HepG2 (cell line): ENCODE results near the gene ANKS3. TPM values are rescaled to one million over a fixed set of nuclear protein-coding genes. Genes with fewer than 3 reads are reported as not detected.
A peak's percentile ranks its signal among the peaks of the same experiment; 100 is the strongest.

Source experiments
- CEBPB ChIP-seq: IDR thresholded peaks from 2 replicates; pipeline ENCODE4 v1.6.1; 2011; ENCODE audit warnings: low read depth, low read length, improper control_type of control experiment, borderline replicate concordance
- GATA4 ChIP-seq: sonication (generic); IDR thresholded peaks from 2 replicates; pipeline ENCODE4 v1.6.1; 2016; ENCODE audit warnings: antibody characterized with exemption, low read depth, borderline replicate concordance
- MEIS2 ChIP-seq: sonication (generic); formaldehyde crosslinking; IDR thresholded peaks from 2 replicates; pipeline ENCODE4 v1.9.0; 2021; ENCODE audit warnings: mild to moderate bottlenecking, missing genetic modification reagents
- MXD4 ChIP-seq: IDR thresholded peaks from 2 replicates; pipeline ENCODE4 v1.6.1; 2016; ENCODE audit warnings: mild to moderate bottlenecking, missing biosample characterization, missing genetic modification reagents
- NFRKB ChIP-seq: fragments of 450-650 bp; IDR thresholded peaks from 2 replicates; pipeline ENCODE4 v1.6.1; 2017
- NONO ChIP-seq, 2 experiments: fragments of 450-650 bp in 1 of 2; sonication (generic) in 1 of 2; formaldehyde crosslinking in 1 of 2; IDR thresholded peaks in 1 of 2; conservative IDR thresholded peaks in 1 of 2; 2 replicates each; pipeline versions ENCODE4 v1.6.1 to v1.8.0; 2017 to 2022; ENCODE audit warnings: mild to moderate bottlenecking in 1 of 2, missing genetic modification reagents in 1 of 2, moderate library complexity in 1 of 2
- NRL ChIP-seq: sonication (generic); formaldehyde crosslinking; IDR thresholded peaks from 2 replicates; pipeline ENCODE4 v1.5.0; 2020; ENCODE audit warnings: missing genetic modification reagents, mild to moderate bottlenecking, moderate library complexity, borderline replicate concordance
- PCBP2 ChIP-seq: fragments of 200-400 bp; formaldehyde crosslinking; optimal IDR thresholded peaks from 2 replicates; pipeline ENCODE3; 2018; ENCODE audit warnings: low read length, low read depth; ENCODE audit not compliant: poor library complexity, severe bottlenecking
- RBM39 ChIP-seq: fragments of 200-400 bp; formaldehyde crosslinking; IDR thresholded peaks from one replicate; pipeline ENCODE4 v1.6.1; 2018; ENCODE audit warnings: antibody characterized with exemption, mild to moderate bottlenecking, low read depth, low read length; ENCODE audit not compliant: poor library complexity, severe bottlenecking
- RNF2 ChIP-seq: fragments of 450-650 bp; conservative IDR thresholded peaks from 2 replicates; pipeline ENCODE4 v1.6.1; 2016; ENCODE audit warnings: low read depth
- ZNF615 ChIP-seq: sonication (generic); formaldehyde crosslinking; IDR thresholded peaks from 2 replicates; pipeline ENCODE4 v1.5.0; 2020; ENCODE audit warnings: mild to moderate bottlenecking, missing genetic modification reagents, borderline replicate concordance
- ZNF670 ChIP-seq: sonication (generic); formaldehyde crosslinking; IDR thresholded peaks from 2 replicates; pipeline ENCODE4 v1.8.0; 2022; ENCODE audit warnings: mild to moderate bottlenecking, missing genetic modification reagents, borderline replicate concordance
- ZNF709 ChIP-seq: sonication (generic); formaldehyde crosslinking; IDR thresholded peaks from 2 replicates; pipeline ENCODE4 v1.5.0; 2020; ENCODE audit warnings: mild to moderate bottlenecking, missing genetic modification reagents
- ZNF782 ChIP-seq: sonication (generic); formaldehyde crosslinking; IDR thresholded peaks from 2 replicates; pipeline ENCODE4 v1.4.0; 2020; ENCODE audit warnings: missing genetic modification reagents, mild to moderate bottlenecking, borderline replicate concordance
- polyA plus RNA-seq, 8 experiments: library from polyadenylated mRNA; depleted of rRNA in 3 of 8; stranded (reverse) in 7 of 8; unstranded in 1 of 8; fragments of >200 nt; fragmentation: Illumina TruSeq in 4 of 8; extraction: Trizol in 4 of 8; gene quantifications; 2 replicates each; pipeline versions ENCODE4 v1.2.1 to v1.2.3, GENCODE V29; 2011 to 2016; ENCODE audit warnings: low read depth in 4 of 8, missing spikeins in 1 of 8, mixed read lengths in 1 of 8; ENCODE audit not compliant: insufficient read depth in 1 of 8
- total RNA-seq, 5 experiments: library from RNA; depleted of rRNA; stranded (reverse); fragments of >200 nt; fragmentation: Illumina TruSeq; extraction: Trizol; gene quantifications; 2 replicates each; pipeline ENCODE4 v1.2.3, GENCODE V29; 2016; ENCODE audit warnings: low read depth in 1 of 5
- TF ChIP-seq, protein P1 (sequence below): sonication (generic); formaldehyde crosslinking; conservative IDR thresholded peaks from 2 replicates; pipeline ENCODE4 v1.4.0; 2020; ENCODE audit warnings: missing genetic modification reagents
- TF ChIP-seq, protein P2 (sequence below): sonication (generic); formaldehyde crosslinking; IDR thresholded peaks from 2 replicates; pipeline ENCODE4 v1.5.0; 2020; ENCODE audit warnings: mild to moderate bottlenecking, missing genetic modification reagents, borderline replicate concordance
- TF ChIP-seq, protein P3 (sequence below): sonication (generic); formaldehyde crosslinking; IDR thresholded peaks from 2 replicates; pipeline ENCODE4 v1.4.0; 2020; ENCODE audit warnings: missing genetic modification reagents, borderline replicate concordance
- TF ChIP-seq, protein P4 (sequence below): sonication (generic); formaldehyde crosslinking; IDR thresholded peaks from 2 replicates; pipeline ENCODE4 v1.4.0; 2020; ENCODE audit warnings: missing genetic modification reagents, borderline replicate concordance

Gene ANKS3
- total and polyA plus RNA-seq, 2 of the 13 experiments (the other 11 are each of a cell fraction or from before 2014, with no cell fraction given) = 11.4 to 15.9 TPM

DNA sequence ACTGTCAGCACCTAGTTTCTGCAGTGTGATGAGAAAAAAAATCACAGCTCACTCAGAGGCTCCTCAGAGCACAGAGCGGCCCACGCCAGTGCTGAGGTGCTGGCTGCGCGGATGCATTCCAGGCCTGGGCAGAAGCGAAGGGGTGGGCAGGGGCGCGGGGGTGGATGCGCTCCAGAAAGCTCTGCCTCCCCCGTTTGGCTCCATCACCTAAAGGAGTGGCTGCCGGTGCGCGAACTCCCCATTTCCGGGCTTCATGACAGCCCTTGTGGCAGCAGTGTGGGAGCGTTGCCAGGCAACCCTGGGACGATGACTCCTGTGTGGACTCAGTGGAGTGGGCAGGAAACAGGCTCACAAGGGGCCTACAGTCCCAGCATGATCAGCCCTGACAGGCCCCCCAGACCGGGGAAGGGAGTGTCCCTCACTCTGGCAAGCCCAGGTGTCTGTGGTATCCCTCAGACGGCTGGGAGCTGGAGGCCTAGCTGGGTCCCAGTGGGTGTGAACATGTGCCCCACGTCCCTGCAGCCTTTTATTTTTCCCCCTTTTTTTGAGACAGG lies 73.5 kb downstream of the ANKS3 start (continued):
- TF ChIP-seq, protein P1, sequence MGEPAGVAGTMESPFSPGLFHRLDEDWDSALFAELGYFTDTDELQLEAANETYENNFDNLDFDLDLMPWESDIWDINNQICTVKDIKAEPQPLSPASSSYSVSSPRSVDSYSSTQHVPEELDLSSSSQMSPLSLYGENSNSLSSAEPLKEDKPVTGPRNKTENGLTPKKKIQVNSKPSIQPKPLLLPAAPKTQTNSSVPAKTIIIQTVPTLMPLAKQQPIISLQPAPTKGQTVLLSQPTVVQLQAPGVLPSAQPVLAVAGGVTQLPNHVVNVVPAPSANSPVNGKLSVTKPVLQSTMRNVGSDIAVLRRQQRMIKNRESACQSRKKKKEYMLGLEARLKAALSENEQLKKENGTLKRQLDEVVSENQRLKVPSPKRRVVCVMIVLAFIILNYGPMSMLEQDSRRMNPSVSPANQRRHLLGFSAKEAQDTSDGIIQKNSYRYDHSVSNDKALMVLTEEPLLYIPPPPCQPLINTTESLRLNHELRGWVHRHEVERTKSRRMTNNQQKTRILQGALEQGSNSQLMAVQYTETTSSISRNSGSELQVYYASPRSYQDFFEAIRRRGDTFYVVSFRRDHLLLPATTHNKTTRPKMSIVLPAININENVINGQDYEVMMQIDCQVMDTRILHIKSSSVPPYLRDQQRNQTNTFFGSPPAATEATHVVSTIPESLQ (CRISPR knock-in tag) = no peak
- TF ChIP-seq MXD4 (CRISPR knock-in tag) = no peak
- TF ChIP-seq RNF2 = no peak
- no peak for TF ChIP-seq ZNF615 (CRISPR knock-in tag)
- TF ChIP-seq RBM39 = no peak
- TF ChIP-seq, protein P2, sequence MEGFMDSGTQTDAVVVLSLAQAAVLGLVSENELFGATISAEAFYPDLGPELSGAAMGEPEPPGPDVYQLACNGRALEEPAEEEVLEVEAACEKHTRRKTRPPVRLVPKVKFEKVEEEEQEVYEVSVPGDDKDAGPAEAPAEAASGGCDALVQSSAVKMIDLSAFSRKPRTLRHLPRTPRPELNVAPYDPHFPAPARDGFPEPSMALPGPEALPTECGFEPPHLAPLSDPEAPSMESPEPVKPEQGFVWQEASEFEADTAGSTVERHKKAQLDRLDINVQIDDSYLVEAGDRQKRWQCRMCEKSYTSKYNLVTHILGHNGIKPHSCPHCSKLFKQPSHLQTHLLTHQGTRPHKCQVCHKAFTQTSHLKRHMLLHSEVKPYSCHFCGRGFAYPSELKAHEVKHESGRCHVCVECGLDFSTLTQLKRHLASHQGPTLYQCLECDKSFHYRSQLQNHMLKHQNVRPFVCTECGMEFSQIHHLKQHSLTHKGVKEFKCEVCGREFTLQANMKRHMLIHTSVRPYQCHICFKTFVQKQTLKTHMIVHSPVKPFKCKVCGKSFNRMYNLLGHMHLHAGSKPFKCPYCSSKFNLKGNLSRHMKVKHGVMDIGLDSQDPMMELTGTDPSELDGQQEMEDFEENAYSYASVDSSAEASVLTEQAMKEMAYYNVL (CRISPR knock-in tag) = 0 out of 2 replicates have a peak, but pooled peaks have one; percentile 33
- TF ChIP-seq NONO (IDR thresholded peaks at IDR 0.05) = no peak
- TF ChIP-seq NONO (CRISPR knock-in tag; conservative IDR thresholded peaks at IDR 0.05) = no peak
- TF ChIP-seq, protein P3, sequence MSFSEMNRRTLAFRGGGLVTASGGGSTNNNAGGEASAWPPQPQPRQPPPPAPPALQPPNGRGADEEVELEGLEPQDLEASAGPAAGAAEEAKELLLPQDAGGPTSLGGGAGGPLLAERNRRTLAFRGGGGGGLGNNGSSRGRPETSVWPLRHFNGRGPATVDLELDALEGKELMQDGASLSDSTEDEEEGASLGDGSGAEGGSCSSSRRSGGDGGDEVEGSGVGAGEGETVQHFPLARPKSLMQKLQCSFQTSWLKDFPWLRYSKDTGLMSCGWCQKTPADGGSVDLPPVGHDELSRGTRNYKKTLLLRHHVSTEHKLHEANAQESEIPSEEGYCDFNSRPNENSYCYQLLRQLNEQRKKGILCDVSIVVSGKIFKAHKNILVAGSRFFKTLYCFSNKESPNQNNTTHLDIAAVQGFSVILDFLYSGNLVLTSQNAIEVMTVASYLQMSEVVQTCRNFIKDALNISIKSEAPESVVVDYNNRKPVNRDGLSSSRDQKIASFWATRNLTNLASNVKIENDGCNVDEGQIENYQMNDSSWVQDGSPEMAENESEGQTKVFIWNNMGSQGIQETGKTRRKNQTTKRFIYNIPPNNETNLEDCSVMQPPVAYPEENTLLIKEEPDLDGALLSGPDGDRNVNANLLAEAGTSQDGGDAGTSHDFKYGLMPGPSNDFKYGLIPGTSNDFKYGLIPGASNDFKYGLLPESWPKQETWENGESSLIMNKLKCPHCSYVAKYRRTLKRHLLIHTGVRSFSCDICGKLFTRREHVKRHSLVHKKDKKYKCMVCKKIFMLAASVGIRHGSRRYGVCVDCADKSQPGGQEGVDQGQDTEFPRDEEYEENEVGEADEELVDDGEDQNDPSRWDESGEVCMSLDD (CRISPR knock-in tag) = no peak
- 0 out of 2 replicates have a peak, but pooled peaks have one; percentile 18 for TF ChIP-seq MEIS2 (CRISPR knock-in tag)
- no peak for TF ChIP-seq NRL (CRISPR knock-in tag)
- TF ChIP-seq ZNF709 (CRISPR knock-in tag) = no peak
- TF ChIP-seq, protein P4, sequence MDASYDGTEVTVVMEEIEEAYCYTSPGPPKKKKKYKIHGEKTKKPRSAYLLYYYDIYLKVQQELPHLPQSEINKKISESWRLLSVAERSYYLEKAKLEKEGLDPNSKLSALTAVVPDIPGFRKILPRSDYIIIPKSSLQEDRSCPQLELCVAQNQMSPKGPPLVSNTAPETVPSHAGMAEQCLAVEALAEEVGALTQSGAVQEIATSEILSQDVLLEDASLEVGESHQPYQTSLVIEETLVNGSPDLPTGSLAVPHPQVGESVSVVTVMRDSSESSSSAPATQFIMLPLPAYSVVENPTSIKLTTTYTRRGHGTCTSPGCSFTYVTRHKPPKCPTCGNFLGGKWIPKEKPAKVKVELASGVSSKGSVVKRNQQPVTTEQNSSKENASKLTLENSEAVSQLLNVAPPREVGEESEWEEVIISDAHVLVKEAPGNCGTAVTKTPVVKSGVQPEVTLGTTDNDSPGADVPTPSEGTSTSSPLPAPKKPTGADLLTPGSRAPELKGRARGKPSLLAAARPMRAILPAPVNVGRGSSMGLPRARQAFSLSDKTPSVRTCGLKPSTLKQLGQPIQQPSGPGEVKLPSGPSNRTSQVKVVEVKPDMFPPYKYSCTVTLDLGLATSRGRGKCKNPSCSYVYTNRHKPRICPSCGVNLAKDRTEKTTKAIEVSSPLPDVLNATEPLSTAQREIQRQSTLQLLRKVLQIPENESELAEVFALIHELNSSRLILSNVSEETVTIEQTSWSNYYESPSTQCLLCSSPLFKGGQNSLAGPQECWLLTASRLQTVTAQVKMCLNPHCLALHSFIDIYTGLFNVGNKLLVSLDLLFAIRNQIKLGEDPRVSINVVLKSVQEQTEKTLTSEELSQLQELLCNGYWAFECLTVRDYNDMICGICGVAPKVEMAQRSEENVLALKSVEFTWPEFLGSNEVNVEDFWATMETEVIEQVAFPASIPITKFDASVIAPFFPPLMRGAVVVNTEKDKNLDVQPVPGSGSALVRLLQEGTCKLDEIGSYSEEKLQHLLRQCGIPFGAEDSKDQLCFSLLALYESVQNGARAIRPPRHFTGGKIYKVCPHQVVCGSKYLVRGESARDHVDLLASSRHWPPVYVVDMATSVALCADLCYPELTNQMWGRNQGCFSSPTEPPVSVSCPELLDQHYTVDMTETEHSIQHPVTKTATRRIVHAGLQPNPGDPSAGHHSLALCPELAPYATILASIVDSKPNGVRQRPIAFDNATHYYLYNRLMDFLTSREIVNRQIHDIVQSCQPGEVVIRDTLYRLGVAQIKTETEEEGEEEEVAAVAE (CRISPR knock-in tag) = no peak
- TF ChIP-seq GATA4 = no peak
- no peak for TF ChIP-seq CEBPB
- peak; percentile 54; the same call in 1 of the 2 replicates for TF ChIP-seq ZNF670 (CRISPR knock-in tag)
- TF ChIP-seq ZNF782 (CRISPR knock-in tag) = no peak
- no peak for TF ChIP-seq PCBP2
- no peak for TF ChIP-seq NFRKB
